Measurements from ENCODE around the gene RHEBL1. TPM values are rescaled to one million over a fixed set of nuclear protein-coding genes. Genes with fewer than 3 reads are reported as not detected.

RHEBL1 gene
- total and polyA plus RNA-seq, 2 experiments from 2014 or later = 0.65 to 0.86 TPM

GRCh38 chr12:49057888-49058287 lies 11.9 kb downstream of the RHEBL1 start:
- no peaks in the 10 kb centered on the region for H3K9me3 ChIP-seq (ENCODE audit: low read depth)
- H3F3A ChIP-seq (ENCODE audit: insufficient read depth) = peaks cover 20% of the 10 kb centered on the region; the same call in 1 of the 2 replicates
- peak overlapping the region; percentile 3; the same call in 1 of the 2 replicates for H3K27ac ChIP-seq
- H3K9ac ChIP-seq = peak overlapping the region; percentile 95
- H3K27me3 ChIP-seq (replicated peaks; ENCODE audit: insufficient read depth) = no peaks in the 10 kb centered on the region
- peak overlapping the region; percentile 99 for H3K4me2 ChIP-seq (ENCODE audit: unreplicated experiment)
- peak overlapping the region; percentile 98 for H3K4me3 ChIP-seq
- H3K79me2 ChIP-seq (ENCODE audit: insufficient read depth) = peaks cover 89% of the 10 kb centered on the region
- H3K4me1 ChIP-seq (ENCODE audit: insufficient read depth) = peaks cover 28% of the 10 kb centered on the region
- H3K36me3 ChIP-seq (ENCODE audit: low read depth) = no peaks in the 10 kb centered on the region; the same call in 1 of the 2 replicates
- no peak overlapping the region for H2AFZ ChIP-seq
- in situ Hi-C loops (cut with MboI) = no loop called here
- TF ChIP-seq EZH2 (IDR thresholded peaks at IDR 0.05; ENCODE audit: insufficient read depth, poor library complexity, severe bottlenecking) (no peak), EZH2phosphoT487 (IDR thresholded peaks at IDR 0.05; ENCODE audit: insufficient read depth, low read depth) (no peak)
- H4K20me1 ChIP-seq (ENCODE audit: insufficient read depth) = peaks cover 24% of the 10 kb centered on the region
- DNase-seq = peak; percentile 24
- H3K9me2 ChIP-seq (ENCODE audit: insufficient read depth) = no peaks in the 10 kb centered on the region
- 1 to 2% methylated on average over 4 of the region's 4 CpGs for WGBS, 2 experiments (ENCODE audit: low coverage in 1 of 2, low lambda C conversion rate in 2 of 2, missing lambda C conversion rate in 2 of 2)

DNA sequence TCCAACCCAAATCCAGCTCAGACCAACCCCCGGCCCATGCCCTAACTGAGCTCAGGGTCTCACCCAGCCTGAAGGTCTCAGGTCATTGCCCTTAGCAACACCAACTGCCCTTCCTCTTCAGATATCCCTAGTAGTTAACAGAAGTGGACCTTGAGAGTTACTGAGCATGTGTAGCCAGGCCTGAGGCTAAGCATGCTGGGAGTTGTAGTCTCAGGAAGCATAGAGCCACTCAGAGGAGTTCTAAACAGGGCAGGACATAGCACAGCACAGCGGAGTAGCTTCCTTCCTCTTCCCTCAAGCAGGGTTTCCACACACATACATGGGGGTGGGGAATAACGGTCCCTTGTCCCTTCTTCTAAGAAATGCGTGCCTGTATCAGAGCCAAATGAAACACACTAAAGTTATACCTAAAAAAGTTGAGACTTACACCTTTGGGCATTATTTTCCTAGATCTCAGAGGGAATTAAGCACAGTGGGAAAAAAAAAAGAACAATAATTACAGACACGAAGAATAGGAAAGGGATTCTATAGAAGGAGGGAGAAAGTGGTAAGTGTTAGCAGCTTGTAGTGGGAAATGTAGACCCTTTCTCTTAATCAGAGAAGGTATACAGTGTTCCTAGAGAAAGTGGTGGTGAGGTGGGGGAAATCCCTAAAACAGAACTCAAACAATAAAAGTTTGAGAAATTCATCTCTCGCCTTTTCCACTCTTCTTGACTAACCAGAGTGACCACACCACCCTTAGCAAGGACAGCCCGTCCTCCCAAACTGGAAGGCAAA lies 13.6 kb downstream of the RHEBL1 start:
- no peaks in the 10 kb centered on the region for H3K9me3 ChIP-seq (ENCODE audit: low read depth)
- WGBS, 2 experiments (ENCODE audit: low coverage in 1 of 2, low lambda C conversion rate in 2 of 2, missing lambda C conversion rate in 2 of 2) = 37 to 43% methylated on average over 7 of the region's 7 CpGs
- peaks cover 96% of the 10 kb centered on the region for H3K79me2 ChIP-seq (ENCODE audit: insufficient read depth)
- DNase-seq = peak; percentile 87
- in situ Hi-C loops (cut with MboI) = no loop called here
- H2AFZ ChIP-seq = no peak overlapping the region
- peak overlapping the region; percentile 98 for H3K4me3 ChIP-seq
- H4K20me1 ChIP-seq (ENCODE audit: insufficient read depth) = peaks cover 24% of the 10 kb centered on the region
- peaks cover 20% of the 10 kb centered on the region; the same call in 1 of the 2 replicates for H3F3A ChIP-seq (ENCODE audit: insufficient read depth)
- peak overlapping the region; percentile 99 for H3K4me2 ChIP-seq (ENCODE audit: unreplicated experiment)
- H3K4me1 ChIP-seq (ENCODE audit: insufficient read depth) = peaks cover 28% of the 10 kb centered on the region
- H3K9ac ChIP-seq = peak overlapping the region; percentile 95
- no peaks in the 10 kb centered on the region; the same call in 1 of the 2 replicates for H3K36me3 ChIP-seq (ENCODE audit: low read depth)
- H3K9me2 ChIP-seq (ENCODE audit: insufficient read depth) = no peaks in the 10 kb centered on the region
- TF ChIP-seq EZH2phosphoT487 (IDR thresholded peaks at IDR 0.05; ENCODE audit: insufficient read depth, low read depth) (no peak), EZH2 (IDR thresholded peaks at IDR 0.05; ENCODE audit: insufficient read depth, poor library complexity, severe bottlenecking) (no peak)
- peak overlapping the region; percentile 36 for H3K27ac ChIP-seq
- no peaks in the 10 kb centered on the region for H3K27me3 ChIP-seq (replicated peaks; ENCODE audit: insufficient read depth)

- 61 to 65% methylated on average over 4 of the region's 4 CpGs for WGBS, 2 experiments (ENCODE audit: low coverage in 1 of 2, low lambda C conversion rate in 2 of 2, missing lambda C conversion rate in 2 of 2)
- peaks cover 20% of the 10 kb centered on the region; the same call in 1 of the 2 replicates for H3F3A ChIP-seq (ENCODE audit: insufficient read depth)
- no peaks in the 10 kb centered on the region for H3K27me3 ChIP-seq (replicated peaks; ENCODE audit: insufficient read depth)
- H4K20me1 ChIP-seq (ENCODE audit: insufficient read depth) = peaks cover 24% of the 10 kb centered on the region
- no peak overlapping the region for H3K4me3 ChIP-seq
- peaks cover 98% of the 10 kb centered on the region for H3K79me2 ChIP-seq (ENCODE audit: insufficient read depth)
- H3K27ac ChIP-seq = no peak overlapping the region
- in situ Hi-C loops (cut with MboI) = no loop called here
- no peaks in the 10 kb centered on the region for H3K9me3 ChIP-seq (ENCODE audit: low read depth)
- H3K4me1 ChIP-seq (ENCODE audit: insufficient read depth) = peaks cover 28% of the 10 kb centered on the region
- peak overlapping the region; percentile 9; the same call in 1 of the 2 replicates for H3K9ac ChIP-seq
- peaks cover 6% of the 10 kb centered on the region; the same call in 1 of the 2 replicates for H3K36me3 ChIP-seq (ENCODE audit: low read depth)
- no peaks in the 10 kb centered on the region for H3K9me2 ChIP-seq (ENCODE audit: insufficient read depth)
- no peak overlapping the region for H2AFZ ChIP-seq
- DNase-seq = no peak
- TF ChIP-seq EZH2phosphoT487 (IDR thresholded peaks at IDR 0.05; ENCODE audit: insufficient read depth, low read depth) = no peak
- no peak for TF ChIP-seq EZH2 (IDR thresholded peaks at IDR 0.05; ENCODE audit: insufficient read depth, poor library complexity, severe bottlenecking)
- H3K4me2 ChIP-seq (ENCODE audit: unreplicated experiment) = no peak overlapping the region
Observed at GRCh38 chr12:49055092-49055491, 14.7 kb downstream of the RHEBL1 start.

DNA sequence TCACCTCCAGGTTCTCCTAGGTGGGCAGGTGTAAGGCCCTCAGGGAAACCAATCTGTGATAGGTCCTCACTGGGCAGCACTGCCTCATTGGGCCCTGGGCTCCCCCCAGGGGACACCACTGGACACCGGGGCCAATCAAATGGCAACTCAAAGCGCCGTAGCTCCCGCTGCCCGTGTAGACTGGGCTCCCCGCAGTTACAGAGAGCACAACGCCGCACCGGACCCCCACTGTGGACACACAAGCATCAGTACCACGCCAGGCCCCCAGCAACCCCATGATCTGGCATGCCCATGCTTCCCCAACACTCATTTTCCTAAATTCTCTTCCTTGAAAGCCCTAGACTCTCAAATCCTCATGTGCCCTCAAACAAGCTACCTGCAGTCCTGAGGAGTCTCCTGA lies 15.3 kb downstream of the RHEBL1 start:
- no peak for TF ChIP-seq EZH2 (IDR thresholded peaks at IDR 0.05; ENCODE audit: insufficient read depth, poor library complexity, severe bottlenecking)
- TF ChIP-seq EZH2phosphoT487 (IDR thresholded peaks at IDR 0.05; ENCODE audit: insufficient read depth, low read depth) = no peak
- Histone ChIP-seq H3F3A (ENCODE audit: insufficient read depth) (peaks cover 20% of the 10 kb centered on the region; the same call in 1 of the 2 replicates), H4K20me1 (ENCODE audit: insufficient read depth) (peaks cover 24% of the 10 kb centered on the region), H3K27ac (no peak overlapping the region), H3K36me3 (ENCODE audit: low read depth) (peaks cover 11% of the 10 kb centered on the region; the same call in 1 of the 2 replicates), H3K79me2 (ENCODE audit: insufficient read depth) (peaks cover 98% of the 10 kb centered on the region), H3K9me3 (ENCODE audit: low read depth) (no peaks in the 10 kb centered on the region), H3K27me3 (replicated peaks; ENCODE audit: insufficient read depth) (no peaks in the 10 kb centered on the region), H3K9ac (no peak overlapping the region), H3K4me2 (ENCODE audit: unreplicated experiment) (no peak overlapping the region), H3K4me1 (ENCODE audit: insufficient read depth) (peaks cover 31% of the 10 kb centered on the region), H2AFZ (no peak overlapping the region), H3K9me2 (ENCODE audit: insufficient read depth) (no peaks in the 10 kb centered on the region), H3K4me3 (no peak overlapping the region)
- WGBS, 2 experiments (ENCODE audit: low coverage in 1 of 2, low lambda C conversion rate in 2 of 2, missing lambda C conversion rate in 2 of 2) = 74 to 81% methylated on average over 10 of the region's 10 CpGs
- in situ Hi-C loops (cut with MboI) = no loop called here
- no peak for DNase-seq

Data from GM23248 (cell line).